T-helper 2 cell (primary cell): ENCODE results near the gene C3orf20.

Source experiments
- DNase-seq, 5 experiments: peaks; one replicate each; pipeline versions ENCODE4 v3.0.0 to v3.0.0-alpha.2; 2012 to 2022

C3orf20 gene

GRCh38 chr3:14775563-14775962 lies 100.6 kb downstream of the C3orf20 start:
- no peak for DNase-seq

GRCh38 chr3:14779069-14779685 lies 104.2 kb downstream of the C3orf20 start:
- DNase-seq = no peak

- DNase-seq = peak in 1 of 5 experiments; percentile 41
Measured at GRCh38 chr3:14780927-14781507, 106.1 kb downstream of the C3orf20 start.

GRCh38 chr3:14783480-14784086 lies 108.6 kb downstream of the C3orf20 start:
- DNase-seq = no peak

GRCh38 chr3:14784087-14784681 lies 109.2 kb downstream of the C3orf20 start:
- no peak for DNase-seq

- DNase-seq = no peak
Measured at GRCh38 chr3:14785207-14786155, 110.5 kb downstream of the C3orf20 start.

- DNase-seq = no peak
Measured at GRCh38 chr3:14786369-14786768, 111.4 kb downstream of the C3orf20 start.

GRCh38 chr3:14787630-14788029 lies 112.7 kb downstream of the C3orf20 start:
- no peak for DNase-seq

- DNase-seq = no peak
Measured at GRCh38 chr3:14788644-14789043, 113.7 kb downstream of the C3orf20 start.

GRCh38 chr3:14789221-14789620 lies 114.3 kb downstream of the C3orf20 start:
- DNase-seq = no peak

GRCh38 chr3:14789640-14790285 lies 114.8 kb downstream of the C3orf20 start:
- DNase-seq = no peak

GRCh38 chr3:14791343-14791945 lies 116.5 kb downstream of the C3orf20 start:
- peak in 2 of 5 experiments; percentile 33 to 61 for DNase-seq

GRCh38 chr3:14792691-14793121 lies 117.8 kb downstream of the C3orf20 start:
- DNase-seq = no peak

- no peak for DNase-seq
Measured at GRCh38 chr3:14793126-14793857, 118.4 kb downstream of the C3orf20 start.

- DNase-seq = no peak
Measured at GRCh38 chr3:14793858-14794234, 118.9 kb downstream of the C3orf20 start.

GRCh38 chr3:14794435-14794834 lies 119.5 kb downstream of the C3orf20 start:
- no peak for DNase-seq

- DNase-seq = no peak
Measured at GRCh38 chr3:14795996-14796395, 121.1 kb downstream of the C3orf20 start.

- DNase-seq = no peak
Measured at GRCh38 chr3:14796403-14797077, 121.6 kb downstream of the C3orf20 start.

GRCh38 chr3:14797731-14798130 lies 122.8 kb downstream of the C3orf20 start:
- DNase-seq = no peak

- no peak for DNase-seq
Measured at GRCh38 chr3:14798231-14798630, 123.3 kb downstream of the C3orf20 start.
